NCI-H2081 treated with DMSO at 0.1 percent for 48 hours (cell line): Measurements from ENCODE around the gene TGIF2LY.
"Not testable (repeated sequence)": the region's sequence is repeated elsewhere in the genome, so short reads cannot be mapped to it uniquely, and the experiment has no call there.

Experiments used
- DNase-seq: peaks from one replicate; lab custom pipeline; 2025; lab: John Stamatoyannopoulos, UW

TGIF2LY gene

DNA sequence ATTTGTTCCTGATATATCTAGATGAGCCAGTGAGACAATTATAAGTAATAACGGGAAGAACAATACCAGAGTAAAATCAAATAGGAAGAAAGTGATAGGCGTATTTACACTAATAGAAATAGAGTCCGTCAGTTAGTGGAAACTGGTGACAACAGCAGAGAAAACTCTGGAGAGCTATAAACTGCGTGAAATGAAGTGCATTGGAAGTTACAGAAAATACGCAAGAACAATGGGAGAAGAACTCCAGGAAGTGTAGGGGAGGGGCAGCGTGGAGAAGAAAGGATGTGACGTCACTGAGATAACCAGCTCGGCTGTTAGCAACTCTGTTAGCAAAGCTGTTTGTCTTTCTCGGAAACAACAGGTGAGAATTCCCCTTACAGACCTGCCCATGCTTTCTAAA lies at the start of gene TGIF2LY:
TSS of gene TGIF2LY (plus strand) at position 301 of the 400 bp plus-strand sequence. CDS start 178 bp downstream, outside the sequence.
- not testable (repeated sequence) for DNase-seq
